Thyroid gland (tissue), 4 donors: ENCODE data around the gene DCP1B.

Experiments
- POLR2A ChIP-seq, 2 donors: fragments of 450-650 bp; IDR thresholded peaks; one replicate each; pipeline ENCODE4 v1.6.1; 2017; ENCODE audit warnings: antibody characterized with exemption in 2 of 2, mild to moderate bottlenecking in 2 of 2, moderate library complexity in 1 of 2
- TF ChIP-seq, protein P1 (sequence below), 6 experiments: fragments of 200-600 bp in 3 of 6; fragments of 450-650 bp in 3 of 6; sonication (generic) in 3 of 6; IDR thresholded peaks; one replicate each; pipeline ENCODE4 v1.5.1; 2016 to 2019; ENCODE audit warnings: antibody characterized with exemption in 6 of 6, mild to moderate bottlenecking in 2 of 6, inconsistent platforms in 1 of 6, moderate library complexity in 1 of 6

- TF ChIP-seq, protein P1, sequence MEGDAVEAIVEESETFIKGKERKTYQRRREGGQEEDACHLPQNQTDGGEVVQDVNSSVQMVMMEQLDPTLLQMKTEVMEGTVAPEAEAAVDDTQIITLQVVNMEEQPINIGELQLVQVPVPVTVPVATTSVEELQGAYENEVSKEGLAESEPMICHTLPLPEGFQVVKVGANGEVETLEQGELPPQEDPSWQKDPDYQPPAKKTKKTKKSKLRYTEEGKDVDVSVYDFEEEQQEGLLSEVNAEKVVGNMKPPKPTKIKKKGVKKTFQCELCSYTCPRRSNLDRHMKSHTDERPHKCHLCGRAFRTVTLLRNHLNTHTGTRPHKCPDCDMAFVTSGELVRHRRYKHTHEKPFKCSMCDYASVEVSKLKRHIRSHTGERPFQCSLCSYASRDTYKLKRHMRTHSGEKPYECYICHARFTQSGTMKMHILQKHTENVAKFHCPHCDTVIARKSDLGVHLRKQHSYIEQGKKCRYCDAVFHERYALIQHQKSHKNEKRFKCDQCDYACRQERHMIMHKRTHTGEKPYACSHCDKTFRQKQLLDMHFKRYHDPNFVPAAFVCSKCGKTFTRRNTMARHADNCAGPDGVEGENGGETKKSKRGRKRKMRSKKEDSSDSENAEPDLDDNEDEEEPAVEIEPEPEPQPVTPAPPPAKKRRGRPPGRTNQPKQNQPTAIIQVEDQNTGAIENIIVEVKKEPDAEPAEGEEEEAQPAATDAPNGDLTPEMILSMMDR (IDR thresholded peaks at IDR 0.05) = no peak
- no peak for TF ChIP-seq POLR2A (IDR thresholded peaks at IDR 0.05)
Measured at GRCh38 chr12:2049604-2050540, 45.6 kb upstream of the DCP1B start.
